Gastrocnemius medialis (tissue), 4 donors: ENCODE results near the gene RNF40. TPM values are rescaled to one million over a fixed set of nuclear protein-coding genes. Genes with fewer than 3 reads are reported as not detected.

ENCODE experiments used
- ATAC-seq, 2 donors: fragments of 150-250 bp; one replicate each; pipeline ENCODE4 v1.9.1; 2016
- DNase-seq, 2 donors: peaks; one replicate each; pipeline ENCODE4 v3.0.0-alpha.2; 2019
- H3K27ac ChIP-seq, 4 donors: fragments of 200-600 bp; sonication (generic); 1 replicate in 1 of 4; 2 replicates in 3 of 4; pipeline ENCODE4 v1.5.1; 2016 to 2018; ENCODE audit warnings: mild to moderate bottlenecking in 2 of 4, moderate library complexity in 1 of 4
- H3K27me3 ChIP-seq, 3 donors: fragments of 200-600 bp; sonication (generic) in 2 of 3; 1 replicate in 1 of 3; 2 replicates in 2 of 3; pipeline versions ENCODE4 v1.5.1 to v1.6.0; 2016 to 2019; ENCODE audit warnings: mild to moderate bottlenecking in 1 of 3, moderate library complexity in 1 of 3
- H3K36me3 ChIP-seq, 2 donors: fragments of 200-600 bp; sonication (generic) in 1 of 2; one replicate each; pipeline ENCODE4 v1.5.1; 2017 to 2018
- H3K4me1 ChIP-seq, 2 donors: fragments of 200-600 bp; sonication (generic) in 1 of 2; one replicate each; pipeline ENCODE4 v1.5.1; 2016 to 2017; ENCODE audit warnings: mild to moderate bottlenecking in 2 of 2
- H3K4me3 ChIP-seq, 4 donors: fragments of 200-600 bp; sonication (generic) in 3 of 4; 1 replicate in 1 of 4; 2 replicates in 3 of 4; pipeline ENCODE4 v1.5.1; 2016 to 2019; ENCODE audit warnings: mild to moderate bottlenecking in 2 of 4
- H3K9me3 ChIP-seq, 3 donors: fragments of 200-600 bp; sonication (generic) in 2 of 3; 1 replicate in 1 of 3; 2 replicates in 2 of 3; pipeline ENCODE4 v1.5.1; 2016 to 2019
- POLR2A ChIP-seq, 2 donors: fragments of 450-650 bp; IDR thresholded peaks; one replicate each; pipeline ENCODE4 v1.6.1; 2017; ENCODE audit warnings: antibody characterized with exemption in 2 of 2, mild to moderate bottlenecking in 2 of 2, moderate library complexity in 2 of 2
- in situ Hi-C, 4 donors: fragments of 200-750 bp; cut with MboI; loops; one replicate each; pipeline versions ENCODE4 v1.15.0 to v1.8.0; 2017; ENCODE audit warnings: low sequenced_read_pairs in 4 of 4
- intact Hi-C: fragments of 100-400 bp; cut with DNase I; formaldehyde crosslinking; loops from one replicate; pipeline ENCODE4 v1.15.1; 2023; ENCODE audit warnings: low total_unique reads
- total RNA-seq, 4 donors: library from RNA; depleted of rRNA; stranded (reverse); fragments of >200 nt; gene quantifications; one replicate each; pipeline versions ENCODE4 v1.1.0 to v1.2.3, GENCODE V29; 2016
- TF ChIP-seq, protein P1 (sequence below), 5 experiments: fragments of 450-650 bp in 3 of 5; fragments of 200-600 bp in 2 of 5; sonication (generic) in 2 of 5; IDR thresholded peaks in 4 of 5; conservative IDR thresholded peaks in 1 of 5; 1 replicate in 4 of 5; 2 replicates in 1 of 5; pipeline ENCODE4 v1.5.1; 2016 to 2019; ENCODE audit warnings: antibody characterized with exemption in 5 of 5, mild to moderate bottlenecking in 3 of 5, moderate library complexity in 3 of 5

Gene RNF40
- total RNA-seq, 4 donors from 2014 or later, result 42.8 to 90.0 (median 57.0) TPM

DNA sequence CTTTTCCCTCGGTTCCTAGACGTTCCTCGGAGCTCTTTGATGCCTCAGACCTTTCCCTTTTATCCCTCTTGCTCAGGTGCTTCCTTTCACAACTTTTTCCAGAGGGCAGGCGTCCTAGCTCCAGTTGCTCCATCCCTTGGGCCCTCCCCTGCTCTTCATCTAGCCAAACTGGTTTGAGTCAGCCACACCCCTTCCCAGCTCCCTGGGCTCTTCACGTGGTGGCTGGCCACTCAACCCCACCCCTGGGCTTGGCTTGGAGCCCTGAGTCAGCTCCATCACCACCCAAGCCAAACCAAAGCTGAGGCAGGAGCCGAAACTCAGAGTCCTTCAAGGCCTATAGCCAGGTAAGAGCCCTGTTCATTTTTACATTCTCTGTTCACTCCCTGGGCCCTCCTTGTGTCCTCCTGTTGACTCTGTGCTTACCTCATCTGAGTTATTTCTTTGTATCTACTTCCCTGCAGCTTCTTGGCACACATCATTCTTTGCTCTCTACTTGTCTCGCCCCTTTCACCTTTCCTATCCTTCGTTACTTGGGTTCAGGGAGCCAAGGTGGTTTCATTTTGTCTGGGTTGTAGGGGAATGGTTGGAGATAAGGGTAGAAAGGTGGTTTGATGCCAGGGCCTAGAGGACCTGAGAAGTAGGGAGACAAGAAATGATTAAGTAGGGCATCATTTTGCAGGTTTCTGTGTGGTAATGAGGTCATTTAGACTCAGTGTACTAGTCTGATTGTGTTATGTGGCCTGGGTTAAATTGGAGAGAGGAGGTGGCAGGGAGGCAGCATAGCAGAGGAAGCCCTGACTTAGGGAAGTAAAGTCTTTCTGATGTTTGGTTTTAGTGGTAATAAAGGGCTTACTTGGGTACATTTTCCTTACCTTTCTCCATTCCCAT is 21.5 kb upstream of the RNF40 start:
- H3K4me1 ChIP-seq, result peaks cover 12 to 15% of the 10 kb centered on the region in 2 donors
- no peaks in the 10 kb centered on the region for H3K27me3 ChIP-seq
- H3K36me3 ChIP-seq, result peaks cover 6 to 55% of the 10 kb centered on the region in 2 donors
- DNase-seq (peak; percentile 69 to 89), ATAC-seq (peak; percentile 70 to 86)
- in situ Hi-C loops, result no loop called here
- peak overlapping the region; percentile 27 to 74 (median 67) for H3K27ac ChIP-seq
- intact Hi-C loops, result no loop called here
- no peaks in the 10 kb centered on the region for H3K9me3 ChIP-seq
- TF ChIP-seq, protein P1, sequence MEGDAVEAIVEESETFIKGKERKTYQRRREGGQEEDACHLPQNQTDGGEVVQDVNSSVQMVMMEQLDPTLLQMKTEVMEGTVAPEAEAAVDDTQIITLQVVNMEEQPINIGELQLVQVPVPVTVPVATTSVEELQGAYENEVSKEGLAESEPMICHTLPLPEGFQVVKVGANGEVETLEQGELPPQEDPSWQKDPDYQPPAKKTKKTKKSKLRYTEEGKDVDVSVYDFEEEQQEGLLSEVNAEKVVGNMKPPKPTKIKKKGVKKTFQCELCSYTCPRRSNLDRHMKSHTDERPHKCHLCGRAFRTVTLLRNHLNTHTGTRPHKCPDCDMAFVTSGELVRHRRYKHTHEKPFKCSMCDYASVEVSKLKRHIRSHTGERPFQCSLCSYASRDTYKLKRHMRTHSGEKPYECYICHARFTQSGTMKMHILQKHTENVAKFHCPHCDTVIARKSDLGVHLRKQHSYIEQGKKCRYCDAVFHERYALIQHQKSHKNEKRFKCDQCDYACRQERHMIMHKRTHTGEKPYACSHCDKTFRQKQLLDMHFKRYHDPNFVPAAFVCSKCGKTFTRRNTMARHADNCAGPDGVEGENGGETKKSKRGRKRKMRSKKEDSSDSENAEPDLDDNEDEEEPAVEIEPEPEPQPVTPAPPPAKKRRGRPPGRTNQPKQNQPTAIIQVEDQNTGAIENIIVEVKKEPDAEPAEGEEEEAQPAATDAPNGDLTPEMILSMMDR (IDR thresholded peaks at IDR 0.05 in 4 of 5, conservative IDR thresholded peaks at IDR 0.05 in 1 of 5), result no peak
- no peak for TF ChIP-seq POLR2A (IDR thresholded peaks at IDR 0.05)
- no peak overlapping the region for H3K4me3 ChIP-seq

DNA sequence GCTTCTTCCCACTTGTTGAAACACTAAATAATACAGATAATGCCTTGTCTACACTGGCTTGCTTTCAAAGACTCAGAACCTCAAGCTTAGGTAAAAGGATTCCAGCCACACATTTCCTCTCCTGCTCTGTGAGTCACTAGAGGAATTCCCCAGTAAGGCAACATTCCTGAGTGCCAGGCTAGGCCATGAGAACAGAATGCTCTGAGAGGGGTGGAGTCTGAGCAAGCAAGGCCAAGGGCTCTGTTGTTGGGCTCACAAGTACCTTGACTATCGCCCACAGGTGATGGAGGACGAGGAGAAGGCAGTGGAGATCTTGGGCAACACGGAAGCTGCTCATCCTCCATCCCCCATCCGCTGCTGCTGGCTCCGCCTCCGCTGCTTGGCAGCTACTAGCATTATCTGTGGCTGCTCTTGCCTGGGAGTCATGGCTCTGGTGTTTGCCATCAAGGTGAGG is 20.6 kb upstream of the RNF40 start:
- TF ChIP-seq, protein P1 (IDR thresholded peaks at IDR 0.05 in 4 of 5, conservative IDR thresholded peaks at IDR 0.05 in 1 of 5), result no peak
- no peak for TF ChIP-seq POLR2A (IDR thresholded peaks at IDR 0.05)
- H3K27me3 ChIP-seq, result no peaks in the 10 kb centered on the region
- H3K9me3 ChIP-seq, result no peaks in the 10 kb centered on the region
- no peak for ATAC-seq
- H3K27ac ChIP-seq, result peak overlapping the region; percentile 9 to 65 (median 40)
- H3K4me1 ChIP-seq, result peaks cover 12 to 15% of the 10 kb centered on the region in 2 donors
- DNase-seq, result no peak
- H3K4me3 ChIP-seq, result no peak overlapping the region
- peaks cover 3 to 46% of the 10 kb centered on the region in 2 donors for H3K36me3 ChIP-seq
- in situ Hi-C loops, result no loop called here
- intact Hi-C loops, result no loop called here

DNA sequence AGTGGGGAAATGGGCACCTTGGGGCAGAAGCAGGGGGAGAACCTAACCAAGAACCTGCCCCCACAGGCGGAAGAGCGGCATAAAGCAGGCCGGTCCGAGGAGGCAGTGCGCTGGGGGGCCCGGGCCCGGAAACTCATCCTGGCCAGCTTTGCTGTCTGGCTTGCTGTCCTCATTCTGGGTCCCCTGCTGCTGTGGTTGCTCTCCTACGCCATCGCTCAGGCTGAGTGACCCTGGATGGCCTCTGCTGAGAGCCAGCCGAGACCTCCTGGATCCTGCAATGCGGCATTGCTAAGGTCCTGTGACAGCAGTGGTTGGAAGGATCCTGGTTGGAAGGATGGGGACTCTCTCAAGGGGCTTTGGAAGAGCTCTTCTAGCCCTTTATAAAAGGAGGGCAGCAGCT is 18.4 kb upstream of the RNF40 start:
- Histone ChIP-seq H3K4me3 (no peak overlapping the region), H3K27me3 (no peaks in the 10 kb centered on the region), H3K4me1 (peaks cover 19 to 22% of the 10 kb centered on the region in 2 donors), H3K27ac (peak overlapping the region; percentile 58 to 68 (median 62)), H3K36me3 (peaks cover 0 to 24% of the 10 kb centered on the region in 2 donors), H3K9me3 (no peaks in the 10 kb centered on the region)
- TF ChIP-seq, protein P1 (IDR thresholded peaks at IDR 0.05 in 4 of 5, conservative IDR thresholded peaks at IDR 0.05 in 1 of 5), result no peak
- in situ Hi-C loops (no loop called here), intact Hi-C loops (no loop called here)
- DNase-seq (peak in 1 of 2 donors; percentile 53), ATAC-seq (no peak)

DNA sequence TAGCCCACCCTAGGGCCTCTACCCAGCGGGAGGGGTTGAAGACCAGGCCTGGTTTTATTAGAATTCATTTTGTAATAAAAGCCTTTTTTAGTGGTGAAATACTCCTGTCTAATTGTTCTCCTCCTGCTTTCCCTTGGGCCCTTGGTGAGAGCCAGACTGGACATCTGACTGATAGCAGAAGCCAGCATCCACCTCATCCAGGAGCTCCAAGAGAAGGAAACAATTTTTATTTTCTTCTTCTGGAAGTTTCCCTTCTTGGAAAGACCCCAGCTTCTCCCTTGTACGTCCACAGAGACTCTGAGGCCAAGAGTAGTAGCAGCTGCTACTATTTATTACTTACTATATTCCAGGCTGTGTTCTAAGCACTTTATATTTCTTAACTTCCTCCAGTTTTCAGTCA is 17.9 kb upstream of the RNF40 start:
- no peaks in the 10 kb centered on the region for H3K9me3 ChIP-seq
- H3K36me3 ChIP-seq, result peaks cover 0 to 19% of the 10 kb centered on the region in 2 donors
- DNase-seq, result peak in 1 of 2 donors; percentile 69
- TF ChIP-seq POLR2A (IDR thresholded peaks at IDR 0.05), result no peak
- TF ChIP-seq, protein P1 (IDR thresholded peaks at IDR 0.05 in 4 of 5, conservative IDR thresholded peaks at IDR 0.05 in 1 of 5), result no peak
- intact Hi-C loops (no loop called here), in situ Hi-C loops (no loop called here)
- ATAC-seq, result peak in 1 of 2 donors; percentile 5
- peaks cover 19 to 23% of the 10 kb centered on the region in 2 donors for H3K4me1 ChIP-seq
- H3K27ac ChIP-seq, result peak overlapping the region; percentile 58 to 68 (median 62)
- no peaks in the 10 kb centered on the region for H3K27me3 ChIP-seq
- no peak overlapping the region for H3K4me3 ChIP-seq
